ENCODE data around the gene B4GALT1.
"Not testable (repeated sequence)": the region's sequence is repeated elsewhere in the genome, so short reads cannot be mapped to it uniquely, and the experiment has no call there.

B4GALT1 gene

DNA sequence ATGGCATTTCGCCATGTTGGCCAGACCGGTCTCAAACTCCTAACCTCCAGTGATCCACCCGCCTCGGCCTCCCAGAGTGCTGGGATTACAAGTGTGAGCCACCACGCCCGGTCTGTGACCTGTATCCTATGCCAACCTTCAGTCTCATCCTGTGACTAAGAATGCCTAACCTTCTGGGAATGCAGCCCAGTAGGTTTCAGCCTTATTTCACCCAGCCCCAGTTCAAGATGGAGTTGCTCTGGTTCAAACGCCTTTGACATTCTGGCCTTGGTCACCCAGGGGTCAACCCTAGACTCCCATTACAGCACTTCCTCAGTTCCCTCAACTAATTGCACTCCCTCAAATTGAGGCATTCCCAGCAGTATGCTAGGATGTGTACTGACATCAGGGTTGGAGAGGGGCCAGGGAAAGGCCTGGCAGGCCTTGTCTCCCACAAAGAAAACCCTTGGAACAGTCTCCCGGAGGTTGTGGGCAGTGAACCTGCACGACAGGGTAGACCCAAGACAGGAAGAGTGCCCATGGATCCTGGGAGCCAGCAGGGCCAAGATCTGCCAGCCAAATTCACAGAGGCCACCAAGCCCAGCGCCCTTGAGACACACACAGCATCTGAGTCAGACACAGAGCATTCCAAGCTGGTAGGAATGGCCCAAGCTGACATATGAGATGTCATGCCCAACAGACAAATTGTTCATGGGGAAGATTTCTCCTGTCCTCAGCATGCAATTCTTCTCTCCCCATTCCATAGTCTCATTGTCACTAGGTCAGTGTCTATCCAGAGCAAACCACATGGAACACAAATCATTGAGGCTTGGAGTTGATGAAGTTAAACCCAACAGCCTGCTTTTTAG, 65.8 kb downstream of the B4GALT1 start:
- no peak for DNase-seq

DNA sequence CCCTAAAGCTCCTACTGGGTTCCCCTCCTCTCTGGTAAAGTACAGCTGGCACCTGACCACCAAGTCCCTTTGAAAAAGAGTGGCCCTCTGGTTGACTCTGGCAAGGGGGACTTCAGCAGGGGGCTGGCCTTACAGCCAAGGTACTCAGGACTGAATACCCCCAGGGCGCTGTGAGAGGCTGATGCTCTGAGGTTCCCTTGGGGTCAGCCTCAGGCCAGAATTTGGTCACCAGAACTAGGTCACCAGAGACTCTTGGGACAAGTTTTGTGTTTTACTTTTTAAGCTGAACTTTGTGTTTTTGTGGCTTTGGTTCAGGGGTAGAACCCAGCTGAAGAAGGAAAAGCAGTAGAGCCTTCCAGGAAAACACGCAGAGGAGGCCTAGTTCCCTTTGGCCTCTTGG, 67.4 kb downstream of the B4GALT1 start:
- DNase-seq: no peak

DNA sequence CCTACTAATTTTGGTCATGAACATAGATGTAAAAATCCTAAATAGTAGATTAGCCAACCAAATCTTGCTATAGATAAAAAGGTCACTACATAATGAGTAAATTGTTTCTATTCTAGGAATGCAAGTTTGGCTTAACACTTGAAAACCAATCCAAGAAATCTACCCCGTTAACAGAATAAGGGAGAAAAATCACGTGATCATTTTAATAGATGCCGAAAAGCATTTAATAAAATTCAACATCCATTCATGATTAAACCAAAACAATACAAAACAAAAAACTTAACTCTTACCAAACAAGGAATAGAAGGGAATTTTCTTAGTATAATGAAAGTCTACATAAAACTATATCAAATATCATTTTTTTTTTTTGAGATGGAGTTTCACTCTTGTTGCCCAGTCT, 69.9 kb downstream of the B4GALT1 start:
- DNase-seq: no peak

DNA sequence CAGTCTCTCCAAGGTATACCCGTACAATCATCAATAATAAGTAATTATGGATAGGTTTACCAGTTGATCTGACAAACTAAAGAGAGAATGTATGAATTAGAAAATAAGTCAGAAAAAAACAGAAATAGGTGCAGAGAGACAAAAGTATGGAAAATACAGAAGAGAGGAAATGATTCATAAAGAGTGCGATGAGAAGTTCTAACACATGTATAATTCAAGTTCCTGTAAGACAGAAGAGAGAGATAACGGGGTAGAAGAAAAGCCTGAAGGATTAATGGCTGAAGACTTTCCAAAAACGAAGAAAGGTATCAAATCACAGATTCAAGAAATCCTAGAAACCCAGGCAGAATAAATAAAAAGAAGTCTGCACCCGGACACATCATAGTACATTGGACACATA, 74.5 kb downstream of the B4GALT1 start:
- no peak for DNase-seq

DNA sequence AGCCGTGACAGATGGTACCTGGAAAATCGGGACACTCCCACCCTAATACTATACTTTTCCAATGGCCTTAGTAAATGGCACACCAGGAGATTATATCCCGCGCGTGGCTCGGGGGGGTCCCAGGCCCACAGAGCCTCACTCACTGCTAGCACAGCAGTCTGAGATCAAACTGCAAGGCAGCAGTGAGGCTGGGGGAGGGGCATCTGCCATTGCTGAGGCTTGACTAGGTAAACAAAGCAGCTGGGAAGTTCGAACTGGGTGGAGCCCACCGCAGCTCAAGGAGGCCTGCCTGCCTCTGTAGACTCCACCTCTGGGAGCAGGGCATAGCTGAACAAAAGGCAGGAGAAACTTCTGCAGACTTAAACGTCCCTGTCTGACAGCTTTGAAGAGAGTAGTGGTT, 81.5 kb downstream of the B4GALT1 start:
- DNase-seq: not testable (repeated sequence)

DNA sequence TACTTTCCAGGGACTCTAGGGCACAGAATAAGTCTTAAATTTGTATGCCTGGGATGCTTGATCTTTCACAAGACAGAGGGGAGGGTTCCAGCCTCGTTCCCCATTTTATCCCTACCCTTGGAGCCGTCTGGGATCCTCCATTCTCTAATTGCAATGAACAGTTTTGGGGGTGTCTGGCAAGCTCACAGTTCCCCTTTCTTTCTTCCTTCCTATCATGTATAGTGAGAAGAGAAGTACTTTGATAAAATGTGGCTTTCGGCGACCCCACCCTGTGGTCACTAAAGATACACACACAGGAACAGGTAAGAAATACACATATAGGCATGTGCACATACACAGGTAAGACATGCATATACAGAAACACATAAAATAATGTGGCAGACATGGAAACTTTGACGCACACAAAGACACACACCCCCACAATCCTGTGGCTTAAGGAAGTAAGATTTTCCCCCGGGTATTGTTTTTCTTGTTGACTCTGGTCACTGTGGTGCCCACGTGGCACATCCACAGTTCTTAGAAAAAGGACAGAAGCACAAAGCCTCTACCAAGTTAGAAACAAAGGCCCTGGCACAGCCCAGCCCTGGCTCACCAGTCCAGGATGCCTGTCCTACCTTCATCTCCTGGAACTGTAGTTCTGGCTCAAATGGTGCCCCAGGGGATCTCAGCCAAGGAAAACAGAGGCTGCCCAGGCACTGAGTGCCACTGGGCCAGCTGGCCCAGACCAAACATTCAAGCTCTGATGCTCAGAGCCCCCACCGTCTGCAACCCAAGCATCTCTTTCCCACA, 84.4 kb downstream of the B4GALT1 start:
- no peak for DNase-seq

DNA sequence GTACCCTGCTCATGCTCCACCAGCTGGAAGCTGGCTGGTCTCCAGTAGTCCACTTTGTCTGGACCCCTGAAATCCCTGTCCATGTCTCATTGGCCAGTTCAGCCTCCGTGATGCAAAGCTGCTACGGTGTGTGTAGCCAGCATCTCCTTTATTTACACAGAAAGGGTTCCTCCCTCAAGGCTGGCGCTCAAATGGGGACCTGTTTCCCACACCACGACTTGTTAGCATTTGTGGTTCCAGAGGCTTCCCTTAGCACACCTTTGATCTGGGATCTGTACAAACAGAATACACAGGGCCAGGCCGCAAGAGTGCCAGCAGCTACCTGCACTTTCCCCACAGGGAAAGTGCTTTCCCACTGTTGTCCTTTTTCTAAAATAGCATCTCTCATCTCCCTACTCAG, 85.0 kb downstream of the B4GALT1 start:
- no peak for DNase-seq

DNA sequence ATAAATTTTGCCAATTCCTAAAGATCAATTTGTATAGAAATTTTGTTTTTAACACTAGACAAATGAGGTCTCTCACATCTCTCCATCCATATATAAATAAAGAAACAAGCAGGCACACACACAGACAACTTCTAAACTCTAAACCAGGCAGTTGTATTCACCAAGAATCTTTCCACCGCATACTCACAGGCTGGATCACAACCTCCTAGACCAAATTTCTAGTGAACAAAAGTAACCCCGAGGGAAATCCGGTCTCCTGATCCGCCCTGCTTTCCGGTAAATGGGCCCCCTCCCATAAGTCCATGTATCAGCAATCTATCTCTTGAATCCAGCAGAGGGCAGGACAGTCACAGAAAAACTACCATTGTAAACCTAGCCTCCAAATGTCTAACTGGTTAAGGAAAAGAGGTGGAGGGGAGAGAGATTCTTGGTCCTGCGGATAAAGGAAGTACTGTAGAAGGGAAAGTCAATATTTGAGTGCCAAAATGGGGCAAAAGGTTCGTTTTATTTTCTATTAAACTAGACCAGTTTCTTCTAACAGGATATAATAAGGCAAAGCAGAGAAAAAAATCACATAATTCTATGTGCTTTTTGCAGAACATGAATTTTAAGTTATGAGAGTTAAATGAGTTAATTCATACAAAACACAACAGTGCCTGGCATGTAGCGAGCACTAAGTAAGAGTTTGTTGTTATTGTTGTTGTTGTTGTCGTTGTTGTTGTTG, 85.8 kb downstream of the B4GALT1 start:
- DNase-seq: peak; percentile 82

DNA sequence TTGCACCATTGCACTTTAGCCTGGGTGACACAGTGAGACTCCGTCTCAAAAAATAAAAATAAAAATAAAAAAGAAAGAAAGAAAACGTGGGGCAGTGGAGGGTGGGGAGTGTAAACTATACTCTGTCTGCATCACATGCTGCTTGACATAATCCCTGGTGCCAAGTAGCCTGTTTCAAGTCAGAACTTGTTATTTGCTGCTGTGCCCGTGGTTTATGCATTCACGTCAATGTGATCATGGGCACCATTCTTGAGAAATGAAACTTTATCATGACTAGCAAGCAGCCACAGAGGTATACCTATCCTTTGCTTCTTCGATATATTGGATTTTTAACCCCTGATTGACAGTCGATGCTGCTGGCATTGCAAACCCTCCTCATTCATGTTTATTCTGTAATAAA, 86.6 kb downstream of the B4GALT1 start:
- no peak for DNase-seq

DNA sequence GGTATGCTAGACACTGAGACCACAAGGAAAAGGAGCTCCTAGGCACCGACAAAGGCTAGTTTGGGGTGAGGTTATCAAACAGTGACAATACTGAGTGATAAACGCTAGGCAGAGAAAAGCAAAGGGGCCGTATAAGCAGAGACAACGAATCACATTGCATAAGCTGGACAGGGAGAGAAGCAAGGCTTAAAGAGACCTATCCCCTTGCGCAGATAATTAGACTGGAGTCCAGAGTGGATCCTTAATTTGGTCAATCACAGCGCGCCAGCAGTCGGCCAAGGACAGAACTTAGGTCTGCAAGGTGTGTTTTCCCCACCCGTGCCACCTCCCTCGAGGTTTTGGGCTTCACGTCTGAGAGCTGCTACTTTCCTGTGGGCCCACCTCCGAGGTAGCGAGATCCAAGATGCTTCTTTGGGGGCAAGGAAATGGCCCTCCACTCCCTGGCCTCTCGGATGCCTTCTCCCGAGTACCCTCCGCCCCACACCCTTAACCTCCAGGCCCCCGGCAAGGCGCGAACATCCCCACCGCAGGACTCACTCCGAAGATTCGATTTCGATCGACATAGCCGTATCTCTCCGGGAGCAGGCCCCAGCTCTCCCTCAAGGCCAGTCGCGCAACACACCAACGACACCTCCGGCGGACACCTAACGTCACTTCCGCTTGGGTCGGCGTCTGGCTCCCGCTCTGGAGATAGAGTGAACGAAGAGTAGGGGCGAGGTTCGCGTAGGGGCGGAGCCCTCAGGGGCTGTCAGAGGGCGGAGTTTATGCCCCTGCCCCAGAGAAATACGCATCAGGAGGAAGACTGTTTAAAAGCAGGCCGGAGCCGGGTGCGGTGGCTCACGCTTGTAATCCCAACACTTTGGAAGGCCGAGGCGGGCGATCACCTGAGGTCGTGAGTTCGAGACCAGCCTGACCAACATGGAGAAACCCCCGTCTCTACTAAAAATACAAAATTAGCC, 90.8 kb downstream of the B4GALT1 start, which contains the start of gene SMU1:
Gene SMU1, minus strand, starts transcription at position 629 of the 959 bp plus-strand sequence. Its CDS starts 66 bp downstream, at position 563.
- peak; percentile 98 for DNase-seq

DNA sequence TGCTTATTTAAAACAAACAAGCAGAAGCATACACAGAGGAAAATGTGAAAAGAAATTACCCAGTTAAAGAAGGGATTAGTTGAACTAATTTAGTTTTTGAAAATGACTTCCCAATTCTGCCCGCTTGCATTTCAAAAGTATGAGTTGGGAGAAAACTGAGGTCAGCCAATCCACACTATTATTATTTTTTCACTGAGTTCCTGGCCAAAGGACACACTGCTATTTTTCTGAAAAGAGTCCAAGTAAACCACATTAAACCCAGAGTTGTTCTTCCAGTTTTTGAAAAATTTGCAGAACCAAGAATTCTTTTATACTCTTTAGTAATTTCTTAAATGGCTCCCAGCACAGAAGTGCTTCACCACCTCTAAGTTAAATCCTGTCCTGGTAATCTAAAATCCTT, 98.1 kb downstream of the B4GALT1 start:
- DNase-seq: no peak

DNA sequence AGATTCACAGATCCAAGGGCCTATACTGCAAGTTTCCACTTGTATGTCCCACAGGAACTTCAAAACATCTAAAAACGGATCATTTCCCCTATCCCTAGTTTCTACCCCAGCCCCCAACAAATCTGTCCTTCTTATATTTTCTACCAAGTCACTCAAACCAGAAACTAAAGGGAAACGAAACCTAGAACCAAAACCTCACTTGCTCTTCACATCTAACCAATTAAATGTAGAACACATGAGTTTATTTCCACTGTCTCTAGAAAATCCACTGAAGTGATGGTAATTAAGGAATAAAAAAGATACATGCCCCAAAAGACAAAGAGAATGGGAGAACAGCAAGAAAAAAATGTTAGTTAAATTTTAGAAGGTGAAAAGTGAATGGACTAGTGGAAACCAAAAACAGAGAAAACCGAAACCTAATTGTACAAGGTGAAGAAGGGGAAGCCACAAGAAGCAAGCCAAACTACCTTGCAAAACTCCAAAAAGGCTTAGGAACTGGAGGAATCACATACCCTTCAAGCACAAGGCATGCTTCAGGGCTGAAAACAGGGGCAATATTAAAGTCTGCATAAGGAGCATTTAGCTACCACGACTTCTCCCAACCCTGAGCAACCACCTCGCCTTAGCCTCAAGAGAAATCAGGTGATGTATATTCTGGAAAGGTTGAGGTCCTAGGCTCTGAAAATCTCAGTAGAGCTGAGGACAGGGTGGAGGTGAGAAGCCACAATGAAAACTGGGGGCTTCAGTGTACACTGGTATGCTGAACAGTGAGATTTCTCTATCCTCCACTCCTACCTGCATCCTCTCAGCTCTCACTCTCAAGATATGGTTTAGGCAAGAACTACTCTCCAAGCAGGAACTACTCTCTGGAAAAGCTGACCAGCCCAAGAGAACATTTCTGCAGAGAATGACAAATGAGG, 101.7 kb downstream of the B4GALT1 start:
- no peak for DNase-seq

Data from activated effector memory CD4-positive, alpha-beta T cell treated with anti-CD3 and anti-CD28 coated beads, Interleukin-2, amount 50 U/mL, for 16 hours (primary cell).